WTC11 (cell line): ENCODE data around the gene GRAMD1B. TPM values are rescaled to one million over a fixed set of nuclear protein-coding genes. Genes with fewer than 3 reads are reported as not detected.
"Not testable (repeated sequence)": the region's sequence is repeated elsewhere in the genome, so short reads cannot be mapped to it uniquely, and the experiment has no call there.

ENCODE experiments used
- ATAC-seq: fragments of 200-7000 bp; cut with Tn5 transposase; 2 replicates; pipeline ENCODE4 v1.10.0; 2021; ENCODE audit warnings: mild to moderate bottlenecking, moderate library complexity
- CTCF ChIA-PET: fragments of 300-600 bp; sonication (Branson Sonifier 250); formaldehyde crosslinking; loops from one replicate; lab custom pipeline; 2021; ENCODE audit warnings: antibody characterized with exemption; lab: Charles Lee
- POLR2A ChIA-PET: fragments of 350-600 bp; sonication (Branson Sonifier 250); formaldehyde crosslinking; loops from one replicate; lab custom pipeline; 2021; ENCODE audit warnings: antibody characterized with exemption; lab: Charles Lee
- DNase-seq: peaks from one replicate; pipeline ENCODE4 v3.0.0; 2021; ENCODE audit warnings: low spot score
- H3K27ac Mint-ChIP-seq: 2 replicates; pipeline ENCODE4 v1.8.0; 2021; ENCODE audit warnings: mixed read lengths
- H3K27me3 Mint-ChIP-seq: 2 replicates; pipeline ENCODE4 v1.8.0; 2021; ENCODE audit warnings: low read depth, mild to moderate bottlenecking, moderate library complexity, mixed read lengths
- H3K36me3 Mint-ChIP-seq: 2 replicates; pipeline ENCODE4 v1.8.0; 2021; ENCODE audit warnings: mixed read lengths
- H3K4me1 Mint-ChIP-seq: 2 replicates; pipeline ENCODE4 v1.8.0; 2022; ENCODE audit warnings: mixed read lengths
- H3K4me3 Mint-ChIP-seq: 2 replicates; pipeline ENCODE4 v1.8.0; 2021; ENCODE audit warnings: mild to moderate bottlenecking, moderate library complexity, mixed read lengths
- H3K9me3 Mint-ChIP-seq: 2 replicates; pipeline ENCODE4 v1.8.0; 2021; ENCODE audit warnings: mixed read lengths
- MYBL2 ChIP-seq: sonication (generic); formaldehyde crosslinking; IDR thresholded peaks from 2 replicates; pipeline ENCODE4 v1.8.1; 2023; ENCODE audit warnings: mild to moderate bottlenecking, moderate library complexity, missing genetic modification reagents
- TCF7 ChIP-seq: sonication (generic); formaldehyde crosslinking; IDR thresholded peaks from 2 replicates; pipeline ENCODE4 v1.8.0; 2022; ENCODE audit warnings: mild to moderate bottlenecking, low read depth, missing genetic modification reagents, moderate library complexity
- ZNF232 ChIP-seq: sonication (generic); formaldehyde crosslinking; IDR thresholded peaks from 2 replicates; pipeline ENCODE4 v1.8.0; 2022; ENCODE audit warnings: mild to moderate bottlenecking, missing genetic modification reagents
- ZNF317 ChIP-seq: sonication (generic); formaldehyde crosslinking; IDR thresholded peaks from 2 replicates; pipeline ENCODE4 v1.8.1; 2023; ENCODE audit warnings: low read depth, mild to moderate bottlenecking, moderate library complexity, missing genetic modification reagents, borderline replicate concordance
- total RNA-seq: library from RNA; stranded (reverse); gene quantifications from 3 replicates; pipeline ENCODE4 v1.2.3, GENCODE V29; 2021
- TF ChIP-seq, protein P1 (sequence below): sonication (generic); formaldehyde crosslinking; IDR thresholded peaks from 2 replicates; pipeline ENCODE4 v1.8.1; 2022; ENCODE audit warnings: missing genetic modification reagents, borderline replicate concordance
- TF ChIP-seq, protein P2 (sequence below): sonication (generic); formaldehyde crosslinking; IDR thresholded peaks from 2 replicates; pipeline ENCODE4 v1.8.1; 2023; ENCODE audit warnings: mild to moderate bottlenecking, missing genetic modification reagents, moderate library complexity
- TF ChIP-seq, protein P3 (sequence below): sonication (generic); formaldehyde crosslinking; IDR thresholded peaks from 2 replicates; pipeline ENCODE4 v1.8.1; 2023; ENCODE audit warnings: mild to moderate bottlenecking, missing genetic modification reagents, borderline replicate concordance
- TF ChIP-seq, protein P4 (sequence below): sonication (generic); formaldehyde crosslinking; IDR thresholded peaks from 2 replicates; pipeline ENCODE4 v1.8.1; 2022; ENCODE audit warnings: mild to moderate bottlenecking, moderate library complexity, missing genetic modification reagents
- TF ChIP-seq, protein P5 (sequence below): sonication (generic); formaldehyde crosslinking; IDR thresholded peaks from 2 replicates; pipeline ENCODE4 v1.8.0; 2022; ENCODE audit warnings: missing genetic modification reagents
- TF ChIP-seq, protein P6 (sequence below): sonication (generic); formaldehyde crosslinking; conservative IDR thresholded peaks from 2 replicates; pipeline ENCODE4 v1.8.1; 2023; ENCODE audit warnings: mild to moderate bottlenecking, low read depth, missing genetic modification reagents, moderate library complexity

The GRAMD1B gene
- total RNA-seq, 1 experiment from 2014 or later, result 31.5 TPM

DNA sequence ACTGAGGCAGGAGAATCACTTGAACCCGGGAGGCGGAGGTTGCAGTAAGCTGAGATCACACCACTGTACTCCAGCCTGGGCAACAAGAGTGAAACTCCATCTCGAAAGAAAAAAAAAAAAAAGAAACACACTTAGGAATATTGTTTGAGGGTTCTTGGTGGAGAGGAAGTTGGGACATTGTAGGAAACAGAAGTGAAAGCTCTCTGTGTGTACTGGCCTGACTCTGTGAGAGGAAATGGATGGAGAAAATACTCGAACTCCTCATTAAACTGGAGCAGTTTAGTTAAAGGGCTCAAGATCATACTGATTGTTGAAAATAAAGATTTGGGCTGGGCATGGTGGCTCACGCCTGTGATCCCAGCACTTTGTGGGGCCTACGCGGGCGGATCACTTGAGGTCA lies 35.6 kb downstream of the GRAMD1B start:
- CTCF ChIA-PET, result interaction anchor here (0.7 to 2.0 kb wide), 2 partner anchors 31 to 58 kb away, joined by 3 to 5 read pairs; no protein-coding TSS in a partner anchor
- H3K27ac Mint-ChIP-seq, H3K9me3 Mint-ChIP-seq, DNase-seq, H3K27me3 Mint-ChIP-seq, H3K4me3 Mint-ChIP-seq, H3K36me3 Mint-ChIP-seq, ATAC-seq: not testable (repeated sequence)
- peaks cover 10% of the 10 kb centered on the region; the same call in 1 of the 2 replicates for H3K4me1 Mint-ChIP-seq
- POLR2A ChIA-PET, result interaction anchor here (0.6 to 0.7 kb wide), 2 partner anchors 26 to 248 kb away, joined by 3 to 4 read pairs; no protein-coding TSS in a partner anchor

DNA sequence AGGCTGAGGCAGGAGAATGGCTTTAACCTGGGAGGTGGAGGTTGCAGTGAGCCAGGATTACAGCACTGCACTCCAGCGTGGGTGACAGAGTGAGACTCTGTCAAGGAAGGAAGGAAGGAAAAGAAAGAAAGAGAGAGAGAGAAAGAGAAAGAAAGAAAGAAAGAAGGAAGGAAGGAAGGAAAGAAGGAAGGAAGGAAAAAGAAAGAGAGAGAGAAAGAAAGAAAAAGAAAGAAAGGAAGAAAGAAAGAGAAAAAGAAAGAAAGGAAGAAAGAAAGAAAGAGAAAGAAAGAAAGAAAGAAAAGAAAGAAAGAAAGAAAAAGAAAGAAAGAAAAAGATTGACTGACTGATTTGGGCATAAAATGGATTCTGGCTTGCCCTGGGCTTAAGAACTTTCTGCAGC lies 36.1 kb downstream of the GRAMD1B start:
- POLR2A ChIA-PET, result interaction anchor here (0.6 to 0.7 kb wide), 2 partner anchors 26 to 249 kb away, joined by 3 to 4 read pairs; no protein-coding TSS in a partner anchor
- not testable (repeated sequence) for H3K4me3 Mint-ChIP-seq, H3K36me3 Mint-ChIP-seq, DNase-seq
- H3K4me1 Mint-ChIP-seq, result peaks cover 10% of the 10 kb centered on the region; the same call in 1 of the 2 replicates
- TF ChIP-seq, protein P1, sequence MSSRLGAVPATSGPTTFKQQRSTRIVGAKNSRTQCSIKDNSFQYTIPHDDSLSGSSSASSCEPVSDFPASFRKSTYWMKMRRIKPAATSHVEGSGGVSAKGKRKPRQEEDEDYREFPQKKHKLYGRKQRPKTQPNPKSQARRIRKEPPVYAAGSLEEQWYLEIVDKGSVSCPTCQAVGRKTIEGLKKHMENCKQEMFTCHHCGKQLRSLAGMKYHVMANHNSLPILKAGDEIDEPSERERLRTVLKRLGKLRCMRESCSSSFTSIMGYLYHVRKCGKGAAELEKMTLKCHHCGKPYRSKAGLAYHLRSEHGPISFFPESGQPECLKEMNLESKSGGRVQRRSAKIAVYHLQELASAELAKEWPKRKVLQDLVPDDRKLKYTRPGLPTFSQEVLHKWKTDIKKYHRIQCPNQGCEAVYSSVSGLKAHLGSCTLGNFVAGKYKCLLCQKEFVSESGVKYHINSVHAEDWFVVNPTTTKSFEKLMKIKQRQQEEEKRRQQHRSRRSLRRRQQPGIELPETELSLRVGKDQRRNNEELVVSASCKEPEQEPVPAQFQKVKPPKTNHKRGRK (CRISPR knock-in tag), result peak; percentile 55; the same call in 1 of the 2 replicates
- TF ChIP-seq, all 79 proteins: peak for 1; not testable (repeated sequence) for 78
- CTCF ChIA-PET, result interaction anchor here (0.7 to 2.0 kb wide), 4 partner anchors 12 to 205 kb away, joined by 3 to 8 read pairs (median 5); no protein-coding TSS in a partner anchor
- H3K9me3 Mint-ChIP-seq, H3K27me3 Mint-ChIP-seq, H3K27ac Mint-ChIP-seq, ATAC-seq: not testable (repeated sequence)

DNA sequence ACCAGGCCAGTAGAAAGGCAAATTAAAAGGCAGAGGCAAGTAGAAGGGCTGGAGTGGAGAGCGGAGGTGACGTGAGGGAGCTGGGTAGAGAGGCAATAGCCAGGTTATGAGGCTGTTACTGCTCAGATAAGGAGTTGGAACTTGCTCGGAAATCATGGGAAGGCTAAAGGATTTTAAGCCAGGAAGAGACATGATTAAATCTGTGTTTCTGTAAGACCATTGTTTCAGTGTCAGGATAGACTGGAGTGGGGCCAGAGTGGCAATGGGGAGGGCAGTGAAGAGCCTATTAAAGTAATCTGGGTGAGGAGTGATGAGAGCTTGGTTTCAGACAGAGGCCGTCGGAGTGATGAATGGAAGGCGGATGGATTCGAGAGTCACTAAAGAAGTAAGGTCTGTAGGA lies 39.0 kb downstream of the GRAMD1B start:
- no peak for ATAC-seq
- POLR2A ChIA-PET, result interaction anchor here (0.6 kb wide), 1 partner anchor 9 kb away, joined by 3 read pairs; no protein-coding TSS in a partner anchor
- Mint-ChIP-seq H3K36me3 (no peaks in the 10 kb centered on the region), H3K4me3 (no peak overlapping the region), H3K27ac (no peak overlapping the region; the same call in 1 of the 2 replicates), H3K4me1 (peaks cover 10% of the 10 kb centered on the region; the same call in 1 of the 2 replicates), H3K9me3 (no peaks in the 10 kb centered on the region), H3K27me3 (no peaks in the 10 kb centered on the region)
- DNase-seq, result no peak
- TF ChIP-seq ZNF232 (CRISPR knock-in tag) (no peak), MYBL2 (no peak), ZNF317 (CRISPR knock-in tag) (no peak), TCF7 (CRISPR knock-in tag) (no peak)
- TF ChIP-seq, protein P2, sequence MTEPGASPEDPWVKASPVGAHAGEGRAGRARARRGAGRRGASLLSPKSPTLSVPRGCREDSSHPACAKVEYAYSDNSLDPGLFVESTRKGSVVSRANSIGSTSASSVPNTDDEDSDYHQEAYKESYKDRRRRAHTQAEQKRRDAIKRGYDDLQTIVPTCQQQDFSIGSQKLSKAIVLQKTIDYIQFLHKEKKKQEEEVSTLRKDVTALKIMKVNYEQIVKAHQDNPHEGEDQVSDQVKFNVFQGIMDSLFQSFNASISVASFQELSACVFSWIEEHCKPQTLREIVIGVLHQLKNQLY (CRISPR knock-in tag), result no peak
- TF ChIP-seq, protein P3, sequence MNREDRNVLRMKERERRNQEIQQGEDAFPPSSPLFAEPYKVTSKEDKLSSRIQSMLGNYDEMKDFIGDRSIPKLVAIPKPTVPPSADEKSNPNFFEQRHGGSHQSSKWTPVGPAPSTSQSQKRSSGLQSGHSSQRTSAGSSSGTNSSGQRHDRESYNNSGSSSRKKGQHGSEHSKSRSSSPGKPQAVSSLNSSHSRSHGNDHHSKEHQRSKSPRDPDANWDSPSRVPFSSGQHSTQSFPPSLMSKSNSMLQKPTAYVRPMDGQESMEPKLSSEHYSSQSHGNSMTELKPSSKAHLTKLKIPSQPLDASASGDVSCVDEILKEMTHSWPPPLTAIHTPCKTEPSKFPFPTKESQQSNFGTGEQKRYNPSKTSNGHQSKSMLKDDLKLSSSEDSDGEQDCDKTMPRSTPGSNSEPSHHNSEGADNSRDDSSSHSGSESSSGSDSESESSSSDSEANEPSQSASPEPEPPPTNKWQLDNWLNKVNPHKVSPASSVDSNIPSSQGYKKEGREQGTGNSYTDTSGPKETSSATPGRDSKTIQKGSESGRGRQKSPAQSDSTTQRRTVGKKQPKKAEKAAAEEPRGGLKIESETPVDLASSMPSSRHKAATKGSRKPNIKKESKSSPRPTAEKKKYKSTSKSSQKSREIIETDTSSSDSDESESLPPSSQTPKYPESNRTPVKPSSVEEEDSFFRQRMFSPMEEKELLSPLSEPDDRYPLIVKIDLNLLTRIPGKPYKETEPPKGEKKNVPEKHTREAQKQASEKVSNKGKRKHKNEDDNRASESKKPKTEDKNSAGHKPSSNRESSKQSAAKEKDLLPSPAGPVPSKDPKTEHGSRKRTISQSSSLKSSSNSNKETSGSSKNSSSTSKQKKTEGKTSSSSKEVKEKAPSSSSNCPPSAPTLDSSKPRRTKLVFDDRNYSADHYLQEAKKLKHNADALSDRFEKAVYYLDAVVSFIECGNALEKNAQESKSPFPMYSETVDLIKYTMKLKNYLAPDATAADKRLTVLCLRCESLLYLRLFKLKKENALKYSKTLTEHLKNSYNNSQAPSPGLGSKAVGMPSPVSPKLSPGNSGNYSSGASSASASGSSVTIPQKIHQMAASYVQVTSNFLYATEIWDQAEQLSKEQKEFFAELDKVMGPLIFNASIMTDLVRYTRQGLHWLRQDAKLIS, result no peak
- TF ChIP-seq, protein P4, sequence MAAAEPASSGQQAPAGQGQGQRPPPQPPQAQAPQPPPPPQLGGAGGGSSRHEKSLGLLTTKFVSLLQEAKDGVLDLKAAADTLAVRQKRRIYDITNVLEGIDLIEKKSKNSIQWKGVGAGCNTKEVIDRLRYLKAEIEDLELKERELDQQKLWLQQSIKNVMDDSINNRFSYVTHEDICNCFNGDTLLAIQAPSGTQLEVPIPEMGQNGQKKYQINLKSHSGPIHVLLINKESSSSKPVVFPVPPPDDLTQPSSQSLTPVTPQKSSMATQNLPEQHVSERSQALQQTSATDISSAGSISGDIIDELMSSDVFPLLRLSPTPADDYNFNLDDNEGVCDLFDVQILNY, result no peak
- TF ChIP-seq, protein P5, sequence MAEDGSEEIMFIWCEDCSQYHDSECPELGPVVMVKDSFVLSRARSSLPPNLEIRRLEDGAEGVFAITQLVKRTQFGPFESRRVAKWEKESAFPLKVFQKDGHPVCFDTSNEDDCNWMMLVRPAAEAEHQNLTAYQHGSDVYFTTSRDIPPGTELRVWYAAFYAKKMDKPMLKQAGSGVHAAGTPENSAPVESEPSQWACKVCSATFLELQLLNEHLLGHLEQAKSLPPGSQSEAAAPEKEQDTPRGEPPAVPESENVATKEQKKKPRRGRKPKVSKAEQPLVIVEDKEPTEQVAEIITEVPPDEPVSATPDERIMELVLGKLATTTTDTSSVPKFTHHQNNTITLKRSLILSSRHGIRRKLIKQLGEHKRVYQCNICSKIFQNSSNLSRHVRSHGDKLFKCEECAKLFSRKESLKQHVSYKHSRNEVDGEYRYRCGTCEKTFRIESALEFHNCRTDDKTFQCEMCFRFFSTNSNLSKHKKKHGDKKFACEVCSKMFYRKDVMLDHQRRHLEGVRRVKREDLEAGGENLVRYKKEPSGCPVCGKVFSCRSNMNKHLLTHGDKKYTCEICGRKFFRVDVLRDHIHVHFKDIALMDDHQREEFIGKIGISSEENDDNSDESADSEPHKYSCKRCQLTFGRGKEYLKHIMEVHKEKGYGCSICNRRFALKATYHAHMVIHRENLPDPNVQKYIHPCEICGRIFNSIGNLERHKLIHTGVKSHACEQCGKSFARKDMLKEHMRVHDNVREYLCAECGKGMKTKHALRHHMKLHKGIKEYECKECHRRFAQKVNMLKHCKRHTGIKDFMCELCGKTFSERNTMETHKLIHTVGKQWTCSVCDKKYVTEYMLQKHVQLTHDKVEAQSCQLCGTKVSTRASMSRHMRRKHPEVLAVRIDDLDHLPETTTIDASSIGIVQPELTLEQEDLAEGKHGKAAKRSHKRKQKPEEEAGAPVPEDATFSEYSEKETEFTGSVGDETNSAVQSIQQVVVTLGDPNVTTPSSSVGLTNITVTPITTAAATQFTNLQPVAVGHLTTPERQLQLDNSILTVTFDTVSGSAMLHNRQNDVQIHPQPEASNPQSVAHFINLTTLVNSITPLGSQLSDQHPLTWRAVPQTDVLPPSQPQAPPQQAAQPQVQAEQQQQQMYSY, result no peak
- TF ChIP-seq, protein P6, sequence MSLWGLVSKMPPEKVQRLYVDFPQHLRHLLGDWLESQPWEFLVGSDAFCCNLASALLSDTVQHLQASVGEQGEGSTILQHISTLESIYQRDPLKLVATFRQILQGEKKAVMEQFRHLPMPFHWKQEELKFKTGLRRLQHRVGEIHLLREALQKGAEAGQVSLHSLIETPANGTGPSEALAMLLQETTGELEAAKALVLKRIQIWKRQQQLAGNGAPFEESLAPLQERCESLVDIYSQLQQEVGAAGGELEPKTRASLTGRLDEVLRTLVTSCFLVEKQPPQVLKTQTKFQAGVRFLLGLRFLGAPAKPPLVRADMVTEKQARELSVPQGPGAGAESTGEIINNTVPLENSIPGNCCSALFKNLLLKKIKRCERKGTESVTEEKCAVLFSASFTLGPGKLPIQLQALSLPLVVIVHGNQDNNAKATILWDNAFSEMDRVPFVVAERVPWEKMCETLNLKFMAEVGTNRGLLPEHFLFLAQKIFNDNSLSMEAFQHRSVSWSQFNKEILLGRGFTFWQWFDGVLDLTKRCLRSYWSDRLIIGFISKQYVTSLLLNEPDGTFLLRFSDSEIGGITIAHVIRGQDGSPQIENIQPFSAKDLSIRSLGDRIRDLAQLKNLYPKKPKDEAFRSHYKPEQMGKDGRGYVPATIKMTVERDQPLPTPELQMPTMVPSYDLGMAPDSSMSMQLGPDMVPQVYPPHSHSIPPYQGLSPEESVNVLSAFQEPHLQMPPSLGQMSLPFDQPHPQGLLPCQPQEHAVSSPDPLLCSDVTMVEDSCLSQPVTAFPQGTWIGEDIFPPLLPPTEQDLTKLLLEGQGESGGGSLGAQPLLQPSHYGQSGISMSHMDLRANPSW, result no peak
- CTCF ChIA-PET, result interaction anchor here (1.9 kb wide), 1 partner anchor 61 kb away, joined by 11 read pairs; no protein-coding TSS in a partner anchor
